ENCODE data around the gene HYDIN. TPM values are rescaled to one million over a fixed set of nuclear protein-coding genes. Genes with fewer than 3 reads are reported as not detected.

The HYDIN gene
- polyA plus RNA-seq, 1 donor from 2014 or later: 2.2 TPM

GRCh38 chr16:70775399-70775798 lies 455.1 kb downstream of the HYDIN start:
- Histone ChIP-seq H3K79me2 (replicated peaks; ENCODE audit: insufficient read depth, low read length) (no peaks in the 10 kb centered on the region), H3K27ac (ENCODE audit: low read length) (no peak overlapping the region), H3K9me3 (ENCODE audit: low read length) (no peaks in the 10 kb centered on the region), H3K9ac (ENCODE audit: low read length) (no peak overlapping the region), H2AFZ (ENCODE audit: low read depth, low read length) (no peak overlapping the region), H3F3A (ENCODE audit: insufficient read depth, low read length, poor library complexity, severe bottlenecking) (no peaks in the 10 kb centered on the region), H4K20me1 (ENCODE audit: insufficient read depth) (no peaks in the 10 kb centered on the region), H3K36me3 (ENCODE audit: insufficient read depth, low read length) (peaks cover 1% of the 10 kb centered on the region), H3K4me2 (ENCODE audit: low read length) (no peak overlapping the region), H3K9me2 (ENCODE audit: insufficient read depth, low read length) (no peaks in the 10 kb centered on the region), H3K4me3 (ENCODE audit: low read length) (no peak overlapping the region), H3K27me3 (ENCODE audit: insufficient read depth, low read depth, low read length) (no peaks in the 10 kb centered on the region)
- TF ChIP-seq POLR2AphosphoS5 (IDR thresholded peaks at IDR 0.05): no peak
- TF ChIP-seq EZH2 (IDR thresholded peaks at IDR 0.05; ENCODE audit: borderline replicate concordance, insufficient read depth, low read length, poor library complexity, severe bottlenecking): no peak

GRCh38 chr16:70774261-70774660 lies 456.3 kb downstream of the HYDIN start:
- Histone ChIP-seq H3K27me3 (ENCODE audit: insufficient read depth, low read depth, low read length) (no peaks in the 10 kb centered on the region), H3F3A (ENCODE audit: insufficient read depth, low read length, poor library complexity, severe bottlenecking) (no peaks in the 10 kb centered on the region), H3K36me3 (ENCODE audit: insufficient read depth, low read length) (no peaks in the 10 kb centered on the region), H3K79me2 (replicated peaks; ENCODE audit: insufficient read depth, low read length) (no peaks in the 10 kb centered on the region), H3K9me3 (ENCODE audit: low read length) (no peaks in the 10 kb centered on the region), H3K9ac (ENCODE audit: low read length) (no peak overlapping the region), H2AFZ (ENCODE audit: low read depth, low read length) (no peak overlapping the region), H3K9me2 (ENCODE audit: insufficient read depth, low read length) (no peaks in the 10 kb centered on the region), H3K4me2 (ENCODE audit: low read length) (no peak overlapping the region), H3K27ac (ENCODE audit: low read length) (no peak overlapping the region), H3K4me3 (ENCODE audit: low read length) (no peak overlapping the region), H4K20me1 (ENCODE audit: insufficient read depth) (no peaks in the 10 kb centered on the region)
- TF ChIP-seq CTCF (IDR thresholded peaks at IDR 0.05; ENCODE audit: poor library complexity, severe bottlenecking): no peak
- no peak for TF ChIP-seq POLR2AphosphoS5 (IDR thresholded peaks at IDR 0.05)
- no peak for TF ChIP-seq MXI1 (conservative IDR thresholded peaks at IDR 0.05; ENCODE audit: poor library complexity, severe bottlenecking)
- TF ChIP-seq EP300 (conservative IDR thresholded peaks at IDR 0.05; ENCODE audit: poor library complexity, severe bottlenecking): no peak
- TF ChIP-seq REST (IDR thresholded peaks at IDR 0.05; ENCODE audit: borderline replicate concordance): no peak
- no peak for TF ChIP-seq SMC3 (conservative IDR thresholded peaks at IDR 0.05; ENCODE audit: poor library complexity)
- no peak for TF ChIP-seq RAD21 (conservative IDR thresholded peaks at IDR 0.05)

GRCh38 chr16:70772493-70772892 lies 458.0 kb downstream of the HYDIN start:
- no peaks in the 10 kb centered on the region for H3K79me2 ChIP-seq (replicated peaks; ENCODE audit: insufficient read depth, low read length)
- H3K4me3 ChIP-seq (ENCODE audit: low read length): no peak overlapping the region

More at GRCh38 chr16:70772493-70772892, 458.0 kb downstream of the HYDIN start:
- H3F3A ChIP-seq (ENCODE audit: insufficient read depth, low read length, poor library complexity, severe bottlenecking): no peaks in the 10 kb centered on the region
- H3K27me3 ChIP-seq (ENCODE audit: insufficient read depth, low read depth, low read length): no peaks in the 10 kb centered on the region
- H2AFZ ChIP-seq (ENCODE audit: low read depth, low read length): no peak overlapping the region
- no peak overlapping the region for H3K4me2 ChIP-seq (ENCODE audit: low read length)
- H3K27ac ChIP-seq (ENCODE audit: low read length): no peak overlapping the region
- TF ChIP-seq EP300 (conservative IDR thresholded peaks at IDR 0.05; ENCODE audit: poor library complexity, severe bottlenecking) (no peak), POLR2AphosphoS5 (IDR thresholded peaks at IDR 0.05) (no peak)
- no peaks in the 10 kb centered on the region for H3K9me2 ChIP-seq (ENCODE audit: insufficient read depth, low read length)
- no peak overlapping the region for H3K9ac ChIP-seq (ENCODE audit: low read length)
- H3K9me3 ChIP-seq (ENCODE audit: low read length): no peaks in the 10 kb centered on the region
- no peaks in the 10 kb centered on the region for H3K36me3 ChIP-seq (ENCODE audit: insufficient read depth, low read length)
- no peaks in the 10 kb centered on the region for H4K20me1 ChIP-seq (ENCODE audit: insufficient read depth)
